Measurements from ENCODE around the gene ERN2.

DNA sequence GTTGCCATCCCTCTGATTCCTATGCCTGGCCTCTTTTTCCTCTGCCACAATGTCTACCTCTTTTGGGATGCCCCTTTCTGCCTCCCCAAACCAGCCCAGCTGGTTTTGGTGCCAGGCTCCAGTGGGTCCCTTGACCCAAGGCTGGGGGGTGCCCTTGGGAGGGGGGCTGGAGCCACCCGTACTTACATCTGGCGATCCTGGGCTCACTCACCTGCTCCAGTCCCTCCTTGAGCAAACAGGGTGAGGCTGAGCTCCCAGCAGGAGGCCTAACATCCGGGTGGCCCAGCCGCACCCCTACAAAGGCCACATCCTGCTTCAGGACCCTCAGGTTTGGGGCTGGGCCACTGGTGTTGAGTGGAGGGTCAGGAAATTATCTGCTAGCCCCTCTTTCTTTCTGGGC, 1.2 kb downstream of the ERN2 start:
- TF ChIP-seq, protein P1, sequence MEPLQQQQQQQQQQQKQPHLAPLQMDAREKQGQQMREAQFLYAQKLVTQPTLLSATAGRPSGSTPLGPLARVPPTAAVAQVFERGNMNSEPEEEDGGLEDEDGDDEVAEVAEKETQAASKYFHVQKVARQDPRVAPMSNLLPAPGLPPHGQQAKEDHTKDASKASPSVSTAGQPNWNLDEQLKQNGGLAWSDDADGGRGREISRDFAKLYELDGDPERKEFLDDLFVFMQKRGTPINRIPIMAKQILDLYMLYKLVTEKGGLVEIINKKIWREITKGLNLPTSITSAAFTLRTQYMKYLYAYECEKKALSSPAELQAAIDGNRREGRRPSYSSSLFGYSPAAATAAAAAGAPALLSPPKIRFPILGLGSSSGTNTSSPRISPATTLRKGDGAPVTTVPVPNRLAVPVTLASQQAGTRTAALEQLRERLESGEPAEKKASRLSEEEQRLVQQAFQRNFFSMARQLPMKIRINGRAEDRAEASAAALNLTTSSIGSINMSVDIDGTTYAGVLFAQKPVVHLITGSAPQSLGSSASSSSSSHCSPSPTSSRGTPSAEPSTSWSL (CRISPR knock-in tag; IDR thresholded peaks at IDR 0.05; ENCODE audit: borderline replicate concordance), result no peak
- TF ChIP-seq EZH2 (IDR thresholded peaks at IDR 0.05; ENCODE audit: borderline replicate concordance, low read depth, low read length) (no peak), EP300 (IDR thresholded peaks at IDR 0.05; ENCODE audit: low read length) (no peak), HDAC2 (IDR thresholded peaks at IDR 0.05) (no peak), ZKSCAN3 (CRISPR knock-in tag; IDR thresholded peaks at IDR 0.05) (no peak), POLR2AphosphoS5 (IDR thresholded peaks at IDR 0.05; ENCODE audit: control insufficient read depth, insufficient read depth, low read depth, low read length) (no peak)
